HK-2 (cell line): ENCODE measurements around the gene FAM3A.
A peak's percentile ranks its signal among the peaks of the same experiment; 100 is the strongest.

Experiments
- DNase-seq: peaks from one replicate; pipeline ENCODE4 v3.0.0-alpha.2; 2018; ENCODE audit not compliant: unreplicated experiment

FAM3A gene

GRCh38 chrX:154534526-154535322, 18.7 kb upstream of the FAM3A start:
- peak; percentile 89 for DNase-seq

DNA sequence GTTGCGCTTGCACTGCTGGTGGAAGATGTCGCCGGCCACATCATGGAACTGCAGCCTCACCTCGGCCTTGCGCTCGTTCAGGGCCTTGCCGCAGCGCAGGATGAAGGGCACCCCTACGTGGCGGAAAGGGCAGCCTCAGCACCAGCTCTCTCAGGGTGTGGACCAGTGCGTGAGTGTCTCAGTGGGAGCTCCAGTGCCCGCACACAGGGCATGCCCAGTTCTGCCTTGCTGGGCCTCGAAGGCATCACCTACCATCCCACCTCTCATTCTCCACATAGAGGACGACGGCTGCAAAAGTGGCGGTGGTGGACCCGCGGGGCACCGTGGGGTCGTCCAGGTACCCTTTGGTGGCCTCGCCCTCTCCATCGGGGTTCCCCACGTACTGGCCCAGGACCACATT, 16.7 kb upstream of the FAM3A start:
- DNase-seq, result no peak

DNA sequence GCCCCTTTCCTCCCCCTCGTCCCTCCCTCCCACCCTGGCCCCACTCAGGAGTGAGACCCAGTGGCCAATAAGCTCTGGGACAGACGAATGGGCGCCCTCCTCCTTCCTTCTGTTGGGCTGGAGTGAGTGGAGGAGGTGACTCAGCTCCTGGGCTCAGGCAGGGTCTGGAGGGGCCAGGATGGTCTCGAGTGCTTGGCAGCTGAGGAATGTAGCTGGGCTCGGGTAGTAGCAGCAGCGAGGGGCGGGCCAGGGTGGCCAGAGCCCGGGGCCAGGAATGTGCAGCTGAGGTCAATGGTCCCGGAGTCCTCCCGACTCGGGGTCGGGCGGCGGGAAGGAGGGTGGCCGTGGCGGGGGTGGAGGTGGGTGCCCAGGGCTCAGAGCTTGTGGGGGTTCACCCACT, 15.6 kb upstream of the FAM3A start:
- peak; percentile 83 for DNase-seq

DNA sequence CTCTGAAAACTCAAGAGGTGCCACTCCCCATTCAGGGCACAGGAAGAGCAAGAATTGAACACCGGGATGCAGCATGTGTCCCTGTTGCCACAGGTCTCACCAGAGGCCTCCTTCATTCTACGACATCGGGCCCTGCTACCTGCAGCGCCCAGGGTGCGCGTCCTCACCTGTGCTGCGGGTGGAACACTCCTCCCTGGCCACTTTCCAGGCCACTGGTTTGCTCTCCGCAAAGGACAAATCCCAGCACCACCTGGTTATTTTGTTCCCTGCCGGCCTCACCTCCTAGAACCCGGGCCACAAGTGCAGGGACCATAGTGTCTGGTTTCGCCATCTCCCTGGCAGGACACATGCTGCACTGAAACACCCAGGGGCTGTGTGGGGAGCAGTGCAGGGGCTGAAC, 14.3 kb upstream of the FAM3A start:
- no peak for DNase-seq

DNA sequence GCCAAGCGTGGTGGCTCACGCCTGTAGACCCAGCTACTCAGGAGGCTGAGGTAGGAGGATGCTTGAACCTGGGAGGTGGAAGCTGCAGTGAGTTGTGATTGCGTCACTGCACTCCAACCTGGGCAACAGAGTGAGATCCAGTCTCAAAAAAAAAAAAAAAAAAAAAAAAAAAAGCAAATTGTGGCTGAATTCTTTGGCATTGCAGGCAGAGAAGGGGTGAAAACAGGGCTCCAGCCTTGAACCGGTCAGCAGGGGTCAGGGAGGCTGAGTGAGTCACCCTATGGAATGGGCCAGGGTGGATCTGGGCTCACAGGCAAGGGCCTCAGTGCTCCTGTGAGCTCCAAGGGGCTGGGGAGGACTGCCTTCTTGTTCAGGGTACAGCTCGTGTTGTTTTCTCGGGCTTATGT, 13.2 kb upstream of the FAM3A start:
- DNase-seq, result no peak

DNA sequence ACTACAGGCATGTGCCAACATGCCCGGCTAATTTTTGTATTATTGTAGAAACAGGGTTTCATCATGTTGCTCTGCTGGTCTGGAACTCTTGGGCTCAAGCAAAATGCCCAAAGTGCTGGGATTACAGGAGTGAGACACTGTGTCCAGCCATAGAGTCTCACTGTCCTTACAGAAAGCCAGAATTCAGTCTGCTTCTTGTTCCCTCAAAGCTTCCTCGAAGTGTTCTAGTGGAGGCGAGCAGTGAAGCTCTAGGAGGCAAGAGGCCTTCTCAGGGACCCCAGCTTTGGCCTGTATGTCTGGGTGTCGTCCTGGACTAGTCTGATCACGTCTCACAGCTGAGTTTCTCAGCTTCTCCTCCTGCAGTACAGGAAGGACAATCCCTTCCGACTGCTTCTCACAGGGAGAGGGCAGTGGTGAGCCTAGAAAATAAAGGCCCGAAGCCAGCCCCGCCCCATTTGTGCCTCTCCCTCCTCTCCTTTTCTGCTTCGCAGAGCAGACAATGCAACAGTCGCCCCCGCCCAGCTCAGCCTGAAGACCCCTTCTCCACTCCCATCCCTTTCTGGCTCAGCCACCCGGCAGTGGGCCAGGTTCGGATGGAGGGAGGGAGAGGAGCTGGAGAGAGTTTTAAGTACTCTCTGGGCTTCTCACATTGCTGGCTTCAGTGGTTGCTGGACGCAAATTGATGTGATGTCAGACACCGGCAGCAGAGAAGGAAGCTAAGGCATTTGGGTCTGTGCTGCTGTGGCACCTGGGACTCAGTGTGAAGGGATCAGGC, 11.1 kb upstream of the FAM3A start:
- peak; percentile 72 for DNase-seq

GRCh38 chrX:154525606-154526490, 9.8 kb upstream of the FAM3A start:
- DNase-seq, result no peak

DNA sequence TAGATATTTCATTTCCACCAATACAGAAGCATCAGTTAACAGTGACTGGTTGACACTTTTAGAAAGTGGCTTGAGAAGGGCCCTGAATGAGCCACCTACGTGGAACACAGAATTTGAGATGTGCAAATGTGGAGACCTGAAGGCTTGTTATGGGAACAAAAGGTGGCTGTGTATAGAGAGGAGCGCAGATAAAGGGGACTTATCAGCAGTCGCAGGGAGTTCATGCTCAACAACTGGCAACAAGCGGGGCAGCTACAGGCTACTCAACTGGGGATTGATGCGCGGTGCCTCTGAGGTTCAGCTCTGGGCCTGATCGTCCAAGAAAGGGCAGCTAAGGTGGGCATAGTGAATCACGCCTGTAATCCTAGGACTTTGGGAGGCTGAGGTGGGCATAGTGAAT, 3.4 kb upstream of the FAM3A start:
- DNase-seq, result no peak

- no peak for DNase-seq
Measured at GRCh38 chrX:154517101-154517781, 1.2 kb upstream of the FAM3A start.

GRCh38 chrX:154516656-154517100, 646 bp upstream of the FAM3A start:
- DNase-seq, result no peak

GRCh38 chrX:154515090-154515965, 704 bp downstream of the FAM3A start:
- DNase-seq, result no peak

GRCh38 chrX:154513716-154514115, 2.3 kb downstream of the FAM3A start:
- DNase-seq, result no peak

GRCh38 chrX:154512879-154513553, 3.0 kb downstream of the FAM3A start:
- no peak for DNase-seq

GRCh38 chrX:154511761-154512160, 4.3 kb downstream of the FAM3A start:
- no peak for DNase-seq

GRCh38 chrX:154509455-154509854, 6.6 kb downstream of the FAM3A start:
- DNase-seq, result no peak

DNA sequence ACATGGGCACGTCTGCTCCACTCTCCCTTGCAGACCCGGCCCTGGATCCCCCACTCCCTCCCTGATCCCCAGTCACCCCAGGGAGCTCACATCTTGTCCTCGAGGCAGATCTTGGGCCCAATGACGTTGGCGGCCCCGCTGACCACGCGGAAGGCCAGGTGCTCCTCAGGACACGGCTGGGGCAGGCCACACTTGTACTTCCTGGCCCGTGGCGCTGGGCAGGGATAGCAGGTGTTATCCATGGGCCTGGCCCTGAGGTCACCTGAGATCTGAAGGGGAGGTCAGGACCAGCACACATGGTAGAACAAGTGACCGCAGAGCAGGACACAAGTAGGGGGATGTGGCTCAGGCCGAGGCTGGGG, 7.7 kb downstream of the FAM3A start:
- DNase-seq, result no peak

DNA sequence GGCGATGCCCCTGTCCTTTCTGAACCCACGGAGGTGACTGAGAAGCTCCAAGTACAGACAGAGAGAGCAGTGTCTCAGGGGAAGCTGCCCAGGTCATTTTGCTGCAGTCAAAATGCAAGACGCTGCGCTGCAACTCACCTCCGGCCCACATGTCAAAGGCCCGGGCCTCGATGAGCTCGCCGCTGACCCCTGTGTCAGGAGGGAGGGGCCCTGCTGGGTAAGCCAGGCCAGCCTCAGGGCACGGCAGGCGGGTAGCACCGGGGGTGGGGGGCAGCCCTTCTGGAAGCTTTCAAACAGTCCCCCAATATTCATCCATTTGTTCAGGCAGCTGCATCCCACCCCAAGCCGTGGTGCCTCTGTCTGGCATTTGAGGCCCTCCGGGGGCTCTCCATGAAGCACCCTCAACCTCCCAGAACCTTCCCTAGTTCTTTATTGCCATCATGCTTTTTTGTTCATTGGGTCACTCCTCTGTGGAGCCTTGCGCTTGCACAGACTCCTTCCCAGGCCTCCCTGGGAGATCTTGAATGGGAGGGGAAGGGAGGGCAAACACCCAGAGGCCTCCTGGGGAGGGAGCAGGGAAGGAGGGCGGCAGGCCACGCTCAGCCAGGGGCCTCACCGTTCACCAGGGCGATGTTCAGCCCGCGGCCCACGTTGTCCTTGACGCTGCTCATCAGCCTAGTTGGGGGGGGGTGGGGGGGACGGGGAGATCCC, 8.2 kb downstream of the FAM3A start:
- DNase-seq, result no peak

- no peak for DNase-seq
Measured at GRCh38 chrX:154506483-154507332, 9.3 kb downstream of the FAM3A start.
